GM19043 (cell line): ENCODE data around the gene L1CAM.

ENCODE experiments used
- ATAC-seq: cut with Tn5 transposase; IDR thresholded peaks from one replicate; pipeline ENCODE4 v1.9.1; 2021; ENCODE audit warnings: low read depth; ENCODE audit not compliant: unreplicated experiment

L1CAM gene

DNA sequence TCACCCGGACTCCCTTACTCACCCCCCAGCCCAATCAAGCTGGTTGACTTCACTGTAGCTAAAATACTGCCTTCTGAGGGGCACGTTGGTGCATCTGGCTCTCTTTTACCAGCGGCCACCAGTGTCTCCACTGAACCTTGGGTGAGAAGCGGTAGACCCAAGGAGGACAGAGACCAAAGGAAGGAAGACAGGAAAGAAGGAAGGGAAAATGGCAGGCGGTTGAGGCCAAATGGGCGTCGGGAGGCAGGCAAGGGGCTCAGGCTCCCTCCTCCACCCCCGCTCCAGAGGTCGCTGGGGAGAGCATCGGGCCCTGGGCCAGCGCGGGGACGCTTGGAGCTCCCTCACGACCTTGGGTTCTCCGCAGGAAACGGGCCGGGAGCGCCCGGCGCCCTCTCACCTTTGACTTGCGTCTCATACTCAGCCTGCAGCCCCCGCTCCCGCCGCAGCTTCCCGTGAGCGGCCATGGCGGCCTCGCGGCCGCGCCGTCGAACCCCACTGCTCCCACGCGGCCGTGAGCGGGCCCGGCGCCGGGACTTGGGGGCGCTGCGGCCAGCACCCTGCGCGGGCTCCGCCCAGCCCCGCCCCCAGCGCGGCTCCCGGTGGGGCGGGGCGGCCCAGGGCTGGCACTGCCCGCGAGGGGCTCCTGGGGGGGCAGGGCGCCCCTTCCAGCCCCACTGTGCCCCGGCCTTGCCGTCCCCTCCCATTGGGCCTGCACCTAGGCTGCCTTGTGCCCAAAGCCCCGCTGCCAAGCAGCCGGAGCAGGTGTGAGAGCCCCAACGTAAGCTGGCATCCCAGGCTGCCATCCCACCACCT is 40.0 kb upstream of the L1CAM start, which contains the start of gene ARHGAP4:
Gene ARHGAP4 (minus strand): TSS at position 526 of the 813 bp plus-strand sequence. CDS start 62 bp downstream, at position 464.
- ATAC-seq: no peak

GRCh38 chrX:153925387-153925738 is 39.4 kb upstream of the L1CAM start:
- ATAC-seq: no peak

- no peak for ATAC-seq
These were observed 38.3 kb upstream of the L1CAM start for GRCh38 chrX:153924149-153924861.

- ATAC-seq: no peak
These were observed 37.2 kb upstream of the L1CAM start for GRCh38 chrX:153922932-153923857.

GRCh38 chrX:153921511-153922446 is 35.8 kb upstream of the L1CAM start:
- no peak for ATAC-seq

DNA sequence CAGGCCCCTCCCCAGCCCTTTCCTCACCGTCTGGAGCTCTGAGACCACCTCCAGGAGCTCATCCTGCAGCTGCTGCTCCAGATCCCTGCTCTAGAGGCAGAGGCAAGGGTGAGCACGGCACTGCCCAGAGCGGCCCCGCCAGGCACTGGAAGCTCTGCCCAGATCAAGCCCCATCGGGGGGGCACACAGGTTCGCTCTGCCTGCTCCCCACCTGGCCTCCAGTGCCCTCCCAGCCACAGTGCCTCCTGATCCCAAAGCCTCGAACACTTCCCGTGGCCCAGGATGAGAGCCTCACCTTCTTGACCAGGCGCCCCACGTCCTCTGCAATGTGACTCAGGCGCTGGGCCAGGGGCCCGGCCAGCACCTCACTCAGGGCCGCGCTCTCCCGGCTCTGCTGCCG is 35.1 kb upstream of the L1CAM start:
- no peak for ATAC-seq

DNA sequence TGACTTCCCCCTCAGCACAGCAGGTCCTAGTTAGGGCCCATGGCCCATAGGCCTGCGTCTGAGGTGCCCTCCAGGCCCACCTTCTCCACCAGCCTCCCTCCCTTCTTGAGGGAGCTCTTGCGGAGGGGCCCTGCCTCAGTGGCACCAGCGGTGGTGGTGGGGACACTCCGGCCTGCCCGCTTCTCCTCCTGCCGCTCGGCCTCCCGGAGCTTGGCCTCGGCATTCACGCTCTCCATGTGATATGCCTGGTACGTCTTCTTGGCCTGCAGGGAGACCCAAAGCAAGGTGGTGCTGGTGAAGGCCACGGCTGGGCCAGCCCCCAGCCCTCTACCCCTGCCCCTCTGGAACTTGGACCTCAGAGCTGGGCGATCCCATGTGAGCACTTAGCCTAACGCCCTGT is 34.6 kb upstream of the L1CAM start:
- no peak for ATAC-seq

GRCh38 chrX:153919281-153919680 is 33.3 kb upstream of the L1CAM start:
- no peak for ATAC-seq

- ATAC-seq: no peak
These were observed 31.9 kb upstream of the L1CAM start for GRCh38 chrX:153917869-153918268.

DNA sequence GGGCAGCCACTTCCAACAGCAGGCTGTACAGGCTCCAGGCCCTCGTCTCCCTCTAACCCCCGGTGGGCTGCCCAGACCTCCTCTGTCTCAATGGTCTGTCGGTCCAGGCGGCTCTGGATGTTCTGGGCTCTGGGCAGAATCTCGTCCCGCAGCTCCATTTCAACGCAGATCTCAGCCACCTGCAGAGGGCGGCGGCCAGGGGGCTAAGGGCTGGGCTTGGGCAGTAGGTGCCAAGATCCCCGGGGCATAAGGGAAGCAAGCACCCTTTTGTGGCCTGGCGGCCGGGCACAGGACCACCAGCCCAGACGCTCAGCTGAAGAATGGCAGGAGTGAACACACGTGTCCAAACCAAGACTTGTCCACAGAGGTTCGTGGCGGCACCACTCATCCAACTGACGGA is 27.7 kb upstream of the L1CAM start:
- ATAC-seq: no peak

DNA sequence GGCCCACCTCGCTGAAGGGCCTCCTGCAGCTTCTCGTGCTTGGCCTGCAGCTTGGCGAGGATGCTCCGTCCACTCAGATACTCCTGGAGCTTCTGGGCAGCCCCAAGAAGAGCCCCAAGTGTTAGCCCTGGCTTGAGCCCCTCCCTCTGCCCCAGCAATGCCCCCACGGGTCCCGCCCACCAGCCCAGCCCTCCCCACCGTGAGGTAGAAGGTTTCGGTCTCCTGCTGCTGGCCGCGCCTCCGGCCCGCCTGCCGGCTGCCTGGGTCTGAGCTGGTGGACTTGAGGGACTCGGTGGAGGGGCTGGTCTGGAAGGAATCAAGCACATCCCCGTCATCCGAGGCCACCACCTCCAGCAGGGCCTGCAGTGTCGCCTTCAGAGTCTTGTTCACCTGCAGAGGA is 27.2 kb upstream of the L1CAM start:
- no peak for ATAC-seq

- no peak for ATAC-seq
These were observed 25.8 kb upstream of the L1CAM start for GRCh38 chrX:153911798-153912197.

DNA sequence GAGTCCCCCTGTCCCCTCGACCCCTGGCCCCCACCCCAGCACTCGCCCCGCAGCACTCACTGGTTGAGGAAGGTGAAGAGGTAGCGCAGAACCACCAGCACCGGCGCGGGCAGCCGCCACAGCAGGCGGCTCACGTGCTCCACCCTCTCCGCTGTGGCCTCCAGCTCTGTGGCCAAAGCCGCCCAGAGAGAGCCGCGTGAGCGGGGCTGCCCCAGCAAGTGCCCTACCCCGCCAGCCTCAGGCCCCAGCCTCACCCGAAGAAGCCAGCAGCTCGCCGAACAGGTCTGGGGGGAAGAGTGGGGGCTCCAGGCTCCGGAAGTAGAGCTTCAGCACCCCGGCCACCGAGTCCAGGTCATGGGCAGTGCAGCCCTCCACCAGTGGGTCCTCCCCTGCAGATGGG is 24.5 kb upstream of the L1CAM start:
- no peak for ATAC-seq

DNA sequence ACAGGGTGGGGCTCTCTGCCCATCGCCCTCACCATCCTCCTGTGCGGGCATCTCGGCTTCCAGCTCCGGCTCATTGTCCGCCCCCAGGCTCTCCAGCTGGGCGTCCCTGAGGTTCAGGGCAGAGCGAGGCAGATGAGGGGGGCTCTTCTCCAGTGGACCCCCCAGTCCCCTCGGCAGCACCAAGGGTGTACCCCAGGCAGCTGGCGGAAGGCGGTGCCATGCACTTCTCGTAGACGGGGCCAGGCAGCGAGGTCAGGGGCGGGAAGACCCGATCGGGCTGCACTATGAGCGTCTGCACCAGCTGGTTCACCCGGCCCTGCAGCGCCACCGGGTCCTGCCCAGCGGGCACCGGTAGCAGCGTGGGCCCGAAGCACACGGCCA is 24.0 kb upstream of the L1CAM start:
- no peak for ATAC-seq

DNA sequence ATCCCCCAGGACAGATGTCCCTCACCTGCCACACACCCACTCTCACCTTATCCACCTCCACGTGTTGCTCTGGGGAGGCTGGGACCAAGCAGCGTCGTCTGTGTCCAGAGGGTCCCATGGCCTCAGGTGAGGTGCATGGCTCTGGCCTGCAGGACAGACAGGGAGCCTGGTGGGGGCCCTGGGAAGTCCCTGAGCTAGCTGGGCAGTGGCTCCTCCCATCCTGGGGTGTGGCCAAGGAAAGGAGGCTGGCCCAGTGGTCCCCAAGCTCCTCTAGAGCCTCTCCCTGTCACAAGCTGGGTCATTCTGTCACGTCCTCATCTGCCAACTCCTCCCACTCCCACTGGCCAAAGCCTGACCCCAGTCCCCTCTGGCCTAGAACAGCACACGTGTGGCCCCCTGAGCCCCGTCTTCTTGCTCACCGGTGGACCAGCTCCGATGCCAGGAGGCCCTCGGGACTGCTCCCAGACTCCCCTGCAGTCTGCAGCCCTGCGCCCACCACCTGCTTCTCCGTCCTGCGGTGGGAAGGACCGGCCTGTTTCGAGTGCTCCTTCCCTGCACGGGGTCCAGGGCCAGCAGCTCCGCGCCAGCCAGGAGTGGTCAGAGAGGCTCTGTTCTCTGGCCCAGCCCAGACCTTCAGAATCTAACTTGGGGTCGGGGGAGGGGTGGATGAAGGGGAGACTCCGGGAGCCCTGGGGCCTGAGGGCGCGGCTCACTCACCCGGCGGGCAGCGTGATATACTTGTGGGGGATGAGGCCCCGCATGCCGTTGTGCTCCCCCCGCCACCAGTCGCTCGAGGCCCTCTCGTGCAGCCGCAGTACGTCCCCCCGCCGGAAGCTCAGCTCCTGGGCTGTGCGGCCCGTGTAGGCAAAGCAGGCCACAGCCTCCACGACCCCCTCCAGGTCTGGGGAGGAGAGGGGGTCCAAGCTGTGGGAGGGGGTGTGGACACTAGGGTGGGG is 23.3 kb upstream of the L1CAM start:
- ATAC-seq: no peak

- ATAC-seq: no peak
These were observed 22.4 kb upstream of the L1CAM start for GRCh38 chrX:153908219-153908860.

GRCh38 chrX:153907456-153907855 is 21.5 kb upstream of the L1CAM start:
- ATAC-seq: no peak

DNA sequence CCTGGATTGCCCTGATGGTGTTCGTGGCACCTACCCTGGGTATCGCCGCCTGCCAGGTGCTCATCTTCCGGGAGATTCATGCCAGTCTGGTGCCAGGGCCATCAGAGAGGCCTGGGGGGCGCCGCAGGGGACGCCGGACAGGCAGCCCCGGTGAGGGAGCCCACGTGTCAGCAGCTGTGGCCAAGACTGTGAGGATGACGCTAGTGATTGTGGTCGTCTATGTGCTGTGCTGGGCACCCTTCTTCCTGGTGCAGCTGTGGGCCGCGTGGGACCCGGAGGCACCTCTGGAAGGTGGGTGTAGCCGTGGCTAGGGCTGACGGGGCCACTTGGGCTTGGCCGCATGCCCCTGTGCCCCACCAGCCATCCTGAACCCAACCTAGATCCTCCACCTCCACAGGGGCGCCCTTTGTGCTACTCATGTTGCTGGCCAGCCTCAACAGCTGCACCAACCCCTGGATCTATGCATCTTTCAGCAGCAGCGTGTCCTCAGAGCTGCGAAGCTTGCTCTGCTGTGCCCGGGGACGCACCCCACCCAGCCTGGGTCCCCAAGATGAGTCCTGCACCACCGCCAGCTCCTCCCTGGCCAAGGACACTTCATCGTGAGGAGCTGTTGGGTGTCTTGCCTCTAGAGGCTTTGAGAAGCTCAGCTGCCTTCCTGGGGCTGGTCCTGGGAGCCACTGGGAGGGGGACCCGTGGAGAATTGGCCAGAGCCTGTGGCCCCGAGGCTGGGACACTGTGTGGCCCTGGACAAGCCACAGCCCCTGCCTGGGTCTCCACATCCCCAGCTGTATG is 20.3 kb upstream of the L1CAM start:
- no peak for ATAC-seq
